ENCODE data around the gene ZNF3. TPM values are rescaled to one million over a fixed set of nuclear protein-coding genes. Genes with fewer than 3 reads are reported as not detected.

ZNF3 gene
- total RNA-seq, 1 donor from 2014 or later = 56.0 TPM

DNA sequence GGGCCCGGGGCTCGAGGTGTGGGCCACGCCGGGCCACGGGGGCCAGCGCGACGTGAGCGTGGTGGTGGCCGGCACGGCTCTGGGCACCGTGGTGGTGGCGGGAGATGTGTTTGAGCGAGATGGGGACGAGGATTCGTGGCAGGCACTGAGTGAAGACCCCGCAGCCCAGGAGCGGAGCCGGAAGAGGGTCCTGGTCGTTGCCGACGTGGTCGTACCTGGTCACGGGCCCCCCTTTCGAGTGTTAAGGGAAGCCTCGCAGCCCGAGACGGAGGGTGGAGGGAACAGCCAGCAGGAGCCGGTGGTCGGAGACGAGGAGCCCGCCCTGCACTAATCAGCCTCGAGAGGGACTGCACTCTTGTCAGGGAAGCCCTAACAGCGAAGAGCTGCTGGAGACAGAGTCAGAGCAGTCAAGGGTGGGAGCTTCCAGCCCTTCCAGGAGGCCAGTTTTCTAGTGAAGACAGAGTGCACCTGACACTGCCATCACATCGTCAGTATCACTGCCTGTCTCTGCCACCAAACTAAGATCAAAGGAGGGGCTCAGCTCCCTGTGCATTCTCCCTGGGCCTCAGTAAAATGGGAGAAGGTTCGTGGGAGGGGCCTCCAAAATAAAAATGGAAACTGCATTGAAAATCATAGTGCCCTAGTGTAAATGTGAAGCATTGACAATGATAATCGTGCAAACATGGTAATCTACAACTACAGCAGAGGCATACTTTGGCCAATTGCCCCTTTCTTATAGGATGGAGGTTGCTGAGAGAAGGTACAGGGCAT is 46.5 kb upstream of the ZNF3 start:
- no peaks in the 10 kb centered on the region for H3K4me1 ChIP-seq
- peaks cover 9% of the 10 kb centered on the region for H3K79me2 ChIP-seq (ENCODE audit: low read depth)
- Mint-ChIP-seq H3K27ac (no peak overlapping the region), H3K4me1 (peaks cover 28% of the 10 kb centered on the region), H3K27me3 (ENCODE audit: insufficient read depth, low read depth) (peaks cover 4% of the 10 kb centered on the region), H3K9me3 (no peaks in the 10 kb centered on the region), H3K36me3 (peaks cover 5% of the 10 kb centered on the region), H3K4me3 (peak overlapping the region; percentile 85)
- H3F3A ChIP-seq (ENCODE audit: low read depth) = peaks cover 39% of the 10 kb centered on the region
- H4K20me1 ChIP-seq (ENCODE audit: low read depth) = no peaks in the 10 kb centered on the region
- no peak overlapping the region for H3K27ac ChIP-seq
- TF ChIP-seq, protein P1, sequence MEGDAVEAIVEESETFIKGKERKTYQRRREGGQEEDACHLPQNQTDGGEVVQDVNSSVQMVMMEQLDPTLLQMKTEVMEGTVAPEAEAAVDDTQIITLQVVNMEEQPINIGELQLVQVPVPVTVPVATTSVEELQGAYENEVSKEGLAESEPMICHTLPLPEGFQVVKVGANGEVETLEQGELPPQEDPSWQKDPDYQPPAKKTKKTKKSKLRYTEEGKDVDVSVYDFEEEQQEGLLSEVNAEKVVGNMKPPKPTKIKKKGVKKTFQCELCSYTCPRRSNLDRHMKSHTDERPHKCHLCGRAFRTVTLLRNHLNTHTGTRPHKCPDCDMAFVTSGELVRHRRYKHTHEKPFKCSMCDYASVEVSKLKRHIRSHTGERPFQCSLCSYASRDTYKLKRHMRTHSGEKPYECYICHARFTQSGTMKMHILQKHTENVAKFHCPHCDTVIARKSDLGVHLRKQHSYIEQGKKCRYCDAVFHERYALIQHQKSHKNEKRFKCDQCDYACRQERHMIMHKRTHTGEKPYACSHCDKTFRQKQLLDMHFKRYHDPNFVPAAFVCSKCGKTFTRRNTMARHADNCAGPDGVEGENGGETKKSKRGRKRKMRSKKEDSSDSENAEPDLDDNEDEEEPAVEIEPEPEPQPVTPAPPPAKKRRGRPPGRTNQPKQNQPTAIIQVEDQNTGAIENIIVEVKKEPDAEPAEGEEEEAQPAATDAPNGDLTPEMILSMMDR (IDR thresholded peaks at IDR 0.05) = no peak
- TF ChIP-seq EZH2phosphoT487 (IDR thresholded peaks at IDR 0.05) (no peak), EZH2 (IDR thresholded peaks at IDR 0.05) (no peak)
- H3K27me3 ChIP-seq = peaks cover 33% of the 10 kb centered on the region
- no peaks in the 10 kb centered on the region for H3K9me3 ChIP-seq (ENCODE audit: low read depth)
- H3K4me2 ChIP-seq = peak overlapping the region; percentile 97
- no peaks in the 10 kb centered on the region for H3K36me3 ChIP-seq
- peak overlapping the region; percentile 68 for H3K4me3 ChIP-seq
- peak; percentile 66 for DNase-seq (ENCODE audit: low spot score)
- peak overlapping the region; percentile 74 for H2AFZ ChIP-seq (replicated peaks)
- H3K9ac ChIP-seq = peak overlapping the region; percentile 42

DNA sequence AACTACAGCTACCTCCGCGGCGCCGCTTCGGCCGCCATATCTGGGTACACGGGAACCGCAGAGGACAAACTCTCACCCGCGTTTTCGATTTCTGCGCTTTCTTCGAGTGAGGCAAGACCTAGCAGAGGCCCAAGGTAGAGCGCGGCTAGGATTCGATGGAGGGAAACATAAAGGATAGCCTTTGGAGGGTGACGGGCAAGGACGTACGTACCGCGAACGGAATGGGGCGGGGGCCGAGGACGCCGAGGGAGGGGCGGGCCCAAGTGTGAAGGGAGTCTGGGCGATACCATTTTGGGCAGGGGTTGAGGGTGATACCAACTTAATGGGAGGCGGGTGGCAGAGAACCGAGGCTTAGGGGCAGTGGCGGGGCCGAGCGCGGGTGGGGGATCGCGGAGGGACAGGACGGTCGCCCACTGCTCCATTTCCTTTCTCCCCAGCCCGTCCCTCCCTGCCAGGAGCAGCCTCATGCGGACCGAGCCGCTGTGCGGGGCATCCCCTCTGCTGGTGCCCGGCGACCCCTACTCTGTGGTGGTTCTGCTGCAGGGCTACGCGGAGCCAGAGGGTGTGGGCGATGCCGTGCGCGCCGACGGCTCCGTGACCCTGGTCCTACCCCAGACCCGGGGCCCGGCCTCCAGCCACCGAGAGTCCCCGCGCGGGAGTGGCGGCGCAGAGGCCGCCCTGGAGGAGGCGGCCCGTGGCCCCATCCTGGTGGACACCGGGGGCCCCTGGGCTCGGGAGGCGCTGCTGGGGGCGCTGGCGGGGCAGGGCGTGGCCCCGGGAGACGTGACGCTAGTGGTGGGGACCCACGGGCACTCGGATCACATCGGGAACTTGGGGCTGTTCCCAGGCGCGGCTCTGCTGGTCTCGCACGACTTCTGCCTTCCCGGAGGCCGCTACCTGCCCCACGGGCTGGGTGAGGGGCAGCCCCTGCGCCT is 45.7 kb upstream of the ZNF3 start, which contains the start of gene MBLAC1:
Gene MBLAC1 (plus strand): TSS at position 37 of the 935 bp plus-strand sequence. CDS start 429 bp downstream, at position 466.
- peak within 1 kb of the TSS; percentile 99 for H3K4me3 Mint-ChIP-seq
- no peaks in the 10 kb centered on the region for H4K20me1 ChIP-seq (ENCODE audit: low read depth)
- H3K4me1 ChIP-seq = no peaks in the 10 kb centered on the region
- TF ChIP-seq EZH2phosphoT487 (IDR thresholded peaks at IDR 0.05) (no peak), EZH2 (IDR thresholded peaks at IDR 0.05) (peak; percentile 10)
- TF ChIP-seq, protein P1 (IDR thresholded peaks at IDR 0.05) = no peak
- peaks cover 37% of the 10 kb centered on the region for H3F3A ChIP-seq (ENCODE audit: low read depth)
- peaks cover 8% of the 10 kb centered on the region for H3K36me3 Mint-ChIP-seq
- DNase-seq (ENCODE audit: low spot score) = peak; percentile 94
- H3K27ac Mint-ChIP-seq = peak within 1 kb of the TSS; percentile 95
- H3K4me3 ChIP-seq = peak within 1 kb of the TSS; percentile 68
- peaks cover 25% of the 10 kb centered on the region for H3K4me1 Mint-ChIP-seq
- H3K9me3 ChIP-seq (ENCODE audit: low read depth) = no peaks in the 10 kb centered on the region
- H3K27ac ChIP-seq = peak within 1 kb of the TSS; percentile 68
- H3K4me2 ChIP-seq = peak within 1 kb of the TSS; percentile 97
- peaks cover 33% of the 10 kb centered on the region for H3K27me3 ChIP-seq
- peak within 1 kb of the TSS; percentile 74 for H2AFZ ChIP-seq (replicated peaks)
- peaks cover 9% of the 10 kb centered on the region for H3K79me2 ChIP-seq (ENCODE audit: low read depth)
- H3K9me3 Mint-ChIP-seq = no peaks in the 10 kb centered on the region
- H3K27me3 Mint-ChIP-seq (ENCODE audit: insufficient read depth, low read depth) = peaks cover 4% of the 10 kb centered on the region
- H3K9ac ChIP-seq = peak within 1 kb of the TSS; percentile 48
- H3K36me3 ChIP-seq = no peaks in the 10 kb centered on the region

DNA sequence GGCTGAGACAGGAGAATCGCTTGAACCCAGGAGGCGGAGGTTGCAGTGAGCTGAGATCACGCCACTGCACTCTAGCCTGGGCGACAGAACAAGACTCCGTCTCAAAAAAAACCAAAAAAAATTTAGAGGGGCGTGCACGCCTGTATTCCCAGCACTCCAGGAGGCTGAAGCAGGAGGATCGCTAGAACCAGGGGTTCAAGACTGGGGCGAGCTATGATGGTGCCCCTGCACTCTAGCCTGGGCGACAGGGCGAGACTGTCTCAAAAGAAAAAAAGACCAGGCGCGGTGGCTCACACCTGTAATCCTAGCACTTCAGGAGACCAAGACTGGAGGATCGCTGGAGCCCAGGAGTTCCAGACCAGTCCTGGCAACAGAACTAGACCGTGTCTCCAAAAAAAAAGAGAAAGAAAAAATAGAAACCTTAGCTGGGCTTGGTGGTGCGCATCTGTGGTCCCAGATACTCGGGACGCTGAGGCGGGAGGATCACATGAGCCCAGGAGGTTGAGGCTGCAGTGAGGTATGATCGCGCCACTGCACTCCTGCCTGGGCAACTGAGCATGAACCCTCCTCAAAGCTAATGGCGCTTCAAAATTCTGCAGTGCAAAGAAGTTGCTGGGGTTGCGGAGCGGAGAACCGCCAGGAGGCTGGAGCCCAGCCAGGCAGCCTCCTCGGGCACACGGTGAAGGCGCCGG is 44.9 kb upstream of the ZNF3 start:
- peaks cover 32% of the 10 kb centered on the region for H3F3A ChIP-seq (ENCODE audit: low read depth)
- H3K27ac Mint-ChIP-seq = peak overlapping the region; percentile 95
- peaks cover 27% of the 10 kb centered on the region for H3K4me1 Mint-ChIP-seq
- H3K27me3 Mint-ChIP-seq (ENCODE audit: insufficient read depth, low read depth) = peaks cover 4% of the 10 kb centered on the region
- DNase-seq (ENCODE audit: low spot score) = no peak
- no peaks in the 10 kb centered on the region for H3K9me3 Mint-ChIP-seq
- peak overlapping the region; percentile 99 for H3K4me3 Mint-ChIP-seq
- H3K4me3 ChIP-seq = peak overlapping the region; percentile 68
- H3K4me1 ChIP-seq = no peaks in the 10 kb centered on the region
- peak overlapping the region; percentile 97 for H3K4me2 ChIP-seq
- H3K27ac ChIP-seq = peak overlapping the region; percentile 68
- peak overlapping the region; percentile 74 for H2AFZ ChIP-seq (replicated peaks)
- H3K79me2 ChIP-seq (ENCODE audit: low read depth) = peaks cover 15% of the 10 kb centered on the region
- H4K20me1 ChIP-seq (ENCODE audit: low read depth) = no peaks in the 10 kb centered on the region
- TF ChIP-seq EZH2 (IDR thresholded peaks at IDR 0.05) = peak; percentile 2
- TF ChIP-seq, protein P1 (IDR thresholded peaks at IDR 0.05) = no peak
- peak overlapping the region; percentile 48 for H3K9ac ChIP-seq
- H3K36me3 ChIP-seq = no peaks in the 10 kb centered on the region
- no peaks in the 10 kb centered on the region for H3K9me3 ChIP-seq (ENCODE audit: low read depth)
- peaks cover 33% of the 10 kb centered on the region for H3K27me3 ChIP-seq
- peaks cover 8% of the 10 kb centered on the region for H3K36me3 Mint-ChIP-seq
